ENCODE data around the gene FNDC8.
"Not testable (repeated sequence)": the region's sequence is repeated elsewhere in the genome, so short reads cannot be mapped to it uniquely, and the experiment has no call there.

Gene FNDC8

GRCh38 chr17:35099908-35100307 is 21.5 kb upstream of the FNDC8 start:
- Histone ChIP-seq H3K27ac (ENCODE audit: low read length) (no peak overlapping the region), H3K27me3 (ENCODE audit: insufficient read depth, low read length) (no peaks in the 10 kb centered on the region), H3K9me3 (ENCODE audit: insufficient read depth, low read depth, low read length) (no peaks in the 10 kb centered on the region), H3K4me1 (ENCODE audit: insufficient read depth, low read length) (no peaks in the 10 kb centered on the region), H3K9ac (ENCODE audit: low read depth, low read length) (no peak overlapping the region), H3K4me3 (ENCODE audit: low read length) (no peak overlapping the region), H3K36me3 (ENCODE audit: insufficient read depth, low read depth, low read length) (peaks cover 42% of the 10 kb centered on the region)

GRCh38 chr17:35101036-35101435 is 20.4 kb upstream of the FNDC8 start:
- Histone ChIP-seq H3K9ac (ENCODE audit: low read depth, low read length) (no peak overlapping the region), H3K36me3 (ENCODE audit: insufficient read depth, low read depth, low read length) (peaks cover 47% of the 10 kb centered on the region), H3K9me3 (ENCODE audit: insufficient read depth, low read depth, low read length) (no peaks in the 10 kb centered on the region), H3K27me3 (ENCODE audit: insufficient read depth, low read length) (no peaks in the 10 kb centered on the region), H3K4me1 (ENCODE audit: insufficient read depth, low read length) (no peaks in the 10 kb centered on the region), H3K4me3 (ENCODE audit: low read length) (no peak overlapping the region), H3K27ac (ENCODE audit: low read length) (no peak overlapping the region)

GRCh38 chr17:35101725-35102124 is 19.7 kb upstream of the FNDC8 start:
- no peaks in the 10 kb centered on the region for H3K27me3 ChIP-seq (ENCODE audit: insufficient read depth, low read length)
- no peak overlapping the region for H3K27ac ChIP-seq (ENCODE audit: low read length)
- H3K4me1 ChIP-seq (ENCODE audit: insufficient read depth, low read length): no peaks in the 10 kb centered on the region
- no peak overlapping the region for H3K9ac ChIP-seq (ENCODE audit: low read depth, low read length)
- H3K4me3 ChIP-seq (ENCODE audit: low read length): no peak overlapping the region
- H3K36me3 ChIP-seq (ENCODE audit: insufficient read depth, low read depth, low read length): peaks cover 53% of the 10 kb centered on the region
- no peaks in the 10 kb centered on the region for H3K9me3 ChIP-seq (ENCODE audit: insufficient read depth, low read depth, low read length)

- no peaks in the 10 kb centered on the region for H3K9me3 ChIP-seq (ENCODE audit: insufficient read depth, low read depth, low read length)
- H3K27ac ChIP-seq (ENCODE audit: low read length): no peak overlapping the region
- H3K36me3 ChIP-seq (ENCODE audit: insufficient read depth, low read depth, low read length): peaks cover 53% of the 10 kb centered on the region
- no peak overlapping the region for H3K9ac ChIP-seq (ENCODE audit: low read depth, low read length)
- H3K27me3 ChIP-seq (ENCODE audit: insufficient read depth, low read length): no peaks in the 10 kb centered on the region
- no peak overlapping the region for H3K4me3 ChIP-seq (ENCODE audit: low read length)
- no peaks in the 10 kb centered on the region for H3K4me1 ChIP-seq (ENCODE audit: insufficient read depth, low read length)
These were observed 18.1 kb upstream of the FNDC8 start for GRCh38 chr17:35103271-35103670.

- Histone ChIP-seq H3K27ac (ENCODE audit: low read length) (no peak overlapping the region), H3K36me3 (ENCODE audit: insufficient read depth, low read depth, low read length) (peaks cover 43% of the 10 kb centered on the region), H3K4me3 (ENCODE audit: low read length) (no peak overlapping the region), H3K9ac (ENCODE audit: low read depth, low read length) (no peak overlapping the region), H3K9me3 (ENCODE audit: insufficient read depth, low read depth, low read length) (no peaks in the 10 kb centered on the region), H3K4me1 (ENCODE audit: insufficient read depth, low read length) (no peaks in the 10 kb centered on the region), H3K27me3 (ENCODE audit: insufficient read depth, low read length) (no peaks in the 10 kb centered on the region)
These were observed 16.5 kb upstream of the FNDC8 start for GRCh38 chr17:35104844-35105450.

- not testable (repeated sequence) for H3K4me1 ChIP-seq (ENCODE audit: insufficient read depth, low read length); H3K4me3 ChIP-seq (ENCODE audit: low read length); H3K9ac ChIP-seq (ENCODE audit: low read depth, low read length); H3K27ac ChIP-seq (ENCODE audit: low read length); H3K27me3 ChIP-seq (ENCODE audit: insufficient read depth, low read length); H3K9me3 ChIP-seq (ENCODE audit: insufficient read depth, low read depth, low read length); H3K36me3 ChIP-seq (ENCODE audit: insufficient read depth, low read depth, low read length)
These were observed 10.6 kb upstream of the FNDC8 start for GRCh38 chr17:35110791-35111190.

- no peak overlapping the region for H3K27ac ChIP-seq (ENCODE audit: low read length)
- no peak overlapping the region for H3K9ac ChIP-seq (ENCODE audit: low read depth, low read length)
- peaks cover 15% of the 10 kb centered on the region for H3K27me3 ChIP-seq (ENCODE audit: insufficient read depth, low read length)
These were observed 4.6 kb upstream of the FNDC8 start for GRCh38 chr17:35116845-35117244.

GRCh38 chr17:35117984-35118383 is 3.4 kb upstream of the FNDC8 start:
- Histone ChIP-seq H3K27me3 (ENCODE audit: insufficient read depth, low read length) (peaks cover 24% of the 10 kb centered on the region), H3K4me3 (ENCODE audit: low read length) (no peak overlapping the region), H3K27ac (ENCODE audit: low read length) (no peak overlapping the region), H3K36me3 (ENCODE audit: insufficient read depth, low read depth, low read length) (no peaks in the 10 kb centered on the region), H3K9ac (ENCODE audit: low read depth, low read length) (no peak overlapping the region), H3K9me3 (ENCODE audit: insufficient read depth, low read depth, low read length) (no peaks in the 10 kb centered on the region), H3K4me1 (ENCODE audit: insufficient read depth, low read length) (no peaks in the 10 kb centered on the region; the same call in 1 of the 2 replicates)

More at GRCh38 chr17:35116845-35117244, 4.6 kb upstream of the FNDC8 start:
- Histone ChIP-seq H3K4me1 (ENCODE audit: insufficient read depth, low read length) (no peaks in the 10 kb centered on the region; the same call in 1 of the 2 replicates), H3K9me3 (ENCODE audit: insufficient read depth, low read depth, low read length) (no peaks in the 10 kb centered on the region), H3K4me3 (ENCODE audit: low read length) (no peak overlapping the region), H3K36me3 (ENCODE audit: insufficient read depth, low read depth, low read length) (no peaks in the 10 kb centered on the region)

GRCh38 chr17:35119370-35120165 is 1.8 kb upstream of the FNDC8 start, which contains the start of gene RAD51D:
Gene RAD51D (minus strand): TSS chr17:35119860. CDS start chr17:35119613, 247 bp downstream.
- Histone ChIP-seq H3K4me3 (ENCODE audit: low read length) (peak within 1 kb of the TSS; percentile 72), H3K4me1 (ENCODE audit: insufficient read depth, low read length) (no peaks in the 10 kb centered on the region; the same call in 1 of the 2 replicates), H3K27me3 (ENCODE audit: insufficient read depth, low read length) (peaks cover 24% of the 10 kb centered on the region), H3K27ac (ENCODE audit: low read length) (no peak within 1 kb of the TSS), H3K9ac (ENCODE audit: low read depth, low read length) (peak within 1 kb of the TSS; percentile 69; the same call in 1 of the 2 replicates), H3K36me3 (ENCODE audit: insufficient read depth, low read depth, low read length) (no peaks in the 10 kb centered on the region), H3K9me3 (ENCODE audit: insufficient read depth, low read depth, low read length) (no peaks in the 10 kb centered on the region)

GRCh38 chr17:35127751-35128514 is 6.5 kb downstream of the FNDC8 start:
- H3K4me3 ChIP-seq (ENCODE audit: low read length): no peak overlapping the region
- no peaks in the 10 kb centered on the region for H3K9me3 ChIP-seq (ENCODE audit: insufficient read depth, low read depth, low read length)
- peaks cover 24% of the 10 kb centered on the region for H3K36me3 ChIP-seq (ENCODE audit: insufficient read depth, low read depth, low read length)
- no peaks in the 10 kb centered on the region for H3K4me1 ChIP-seq (ENCODE audit: insufficient read depth, low read length)
- peaks cover 1% of the 10 kb centered on the region; the same call in 1 of the 2 replicates for H3K27me3 ChIP-seq (ENCODE audit: insufficient read depth, low read length)
- H3K27ac ChIP-seq (ENCODE audit: low read length): no peak overlapping the region
- no peak overlapping the region for H3K9ac ChIP-seq (ENCODE audit: low read depth, low read length)

- no peak overlapping the region for H3K9ac ChIP-seq (ENCODE audit: low read depth, low read length)
- H3K4me1 ChIP-seq (ENCODE audit: insufficient read depth, low read length): no peaks in the 10 kb centered on the region
- H3K9me3 ChIP-seq (ENCODE audit: insufficient read depth, low read depth, low read length): no peaks in the 10 kb centered on the region
- H3K36me3 ChIP-seq (ENCODE audit: insufficient read depth, low read depth, low read length): peaks cover 38% of the 10 kb centered on the region
- H3K4me3 ChIP-seq (ENCODE audit: low read length): no peak overlapping the region
- no peak overlapping the region for H3K27ac ChIP-seq (ENCODE audit: low read length)
- H3K27me3 ChIP-seq (ENCODE audit: insufficient read depth, low read length): no peaks in the 10 kb centered on the region
These were observed 7.9 kb downstream of the FNDC8 start for GRCh38 chr17:35129154-35129972.

All from iPS-20b (cell line).